ENCODE data around the gene ZNRF1. TPM values are rescaled to one million over a fixed set of nuclear protein-coding genes. Genes with fewer than 3 reads are reported as not detected.

Gene ZNRF1
- total RNA-seq, 1 donor: 19.9 TPM

DNA sequence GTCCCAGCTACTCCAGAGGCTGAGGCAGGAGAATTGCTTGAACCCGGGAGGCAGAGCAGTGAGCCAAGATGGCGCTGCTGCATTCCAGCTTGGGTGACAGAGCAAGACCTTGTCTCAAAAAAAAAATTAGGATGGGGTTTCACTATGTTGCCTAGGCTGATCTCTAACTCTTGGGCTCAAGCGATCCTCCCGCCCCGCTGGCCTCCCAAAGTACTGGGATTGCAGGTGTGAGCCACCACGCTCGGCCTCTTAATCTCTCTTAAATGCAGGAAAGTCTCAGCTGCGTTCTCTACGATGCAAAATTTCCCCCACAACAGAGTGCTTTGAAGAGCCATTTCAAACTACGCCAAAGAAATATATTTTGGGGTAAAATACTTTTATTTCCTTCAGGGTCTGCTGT, 8.0 kb upstream of the ZNRF1 start:
- peaks cover 12% of the 10 kb centered on the region for H3K27me3 ChIP-seq (ENCODE audit: insufficient read depth, low read length)
- H3K79me2 ChIP-seq (ENCODE audit: insufficient read depth, low read length): no peaks in the 10 kb centered on the region
- no peak overlapping the region for H3K4me3 ChIP-seq (ENCODE audit: insufficient read depth, low read length)
- no peak overlapping the region for H3K27ac ChIP-seq (ENCODE audit: low read depth, low read length)
- TF ChIP-seq, protein P1, sequence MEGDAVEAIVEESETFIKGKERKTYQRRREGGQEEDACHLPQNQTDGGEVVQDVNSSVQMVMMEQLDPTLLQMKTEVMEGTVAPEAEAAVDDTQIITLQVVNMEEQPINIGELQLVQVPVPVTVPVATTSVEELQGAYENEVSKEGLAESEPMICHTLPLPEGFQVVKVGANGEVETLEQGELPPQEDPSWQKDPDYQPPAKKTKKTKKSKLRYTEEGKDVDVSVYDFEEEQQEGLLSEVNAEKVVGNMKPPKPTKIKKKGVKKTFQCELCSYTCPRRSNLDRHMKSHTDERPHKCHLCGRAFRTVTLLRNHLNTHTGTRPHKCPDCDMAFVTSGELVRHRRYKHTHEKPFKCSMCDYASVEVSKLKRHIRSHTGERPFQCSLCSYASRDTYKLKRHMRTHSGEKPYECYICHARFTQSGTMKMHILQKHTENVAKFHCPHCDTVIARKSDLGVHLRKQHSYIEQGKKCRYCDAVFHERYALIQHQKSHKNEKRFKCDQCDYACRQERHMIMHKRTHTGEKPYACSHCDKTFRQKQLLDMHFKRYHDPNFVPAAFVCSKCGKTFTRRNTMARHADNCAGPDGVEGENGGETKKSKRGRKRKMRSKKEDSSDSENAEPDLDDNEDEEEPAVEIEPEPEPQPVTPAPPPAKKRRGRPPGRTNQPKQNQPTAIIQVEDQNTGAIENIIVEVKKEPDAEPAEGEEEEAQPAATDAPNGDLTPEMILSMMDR (IDR thresholded peaks at IDR 0.05; ENCODE audit: extremely low read depth, low read depth, low read length): no peak
- no peak for DNase-seq (ENCODE audit: insufficient read length, low spot score, missing footprints)
- no peaks in the 10 kb centered on the region for H3K4me1 ChIP-seq (ENCODE audit: insufficient read depth, low read length)
- no peaks in the 10 kb centered on the region for H3K36me3 ChIP-seq (ENCODE audit: insufficient read depth, low read length)
- H2AFZ ChIP-seq (ENCODE audit: low read length): no peak overlapping the region
- no peaks in the 10 kb centered on the region for H3K9me3 ChIP-seq (ENCODE audit: low read depth, low read length)
- H4K20me1 ChIP-seq (ENCODE audit: insufficient read depth, low read length): no peaks in the 10 kb centered on the region
- no peak overlapping the region for H3K4me2 ChIP-seq (ENCODE audit: insufficient read depth, low read length)

DNA sequence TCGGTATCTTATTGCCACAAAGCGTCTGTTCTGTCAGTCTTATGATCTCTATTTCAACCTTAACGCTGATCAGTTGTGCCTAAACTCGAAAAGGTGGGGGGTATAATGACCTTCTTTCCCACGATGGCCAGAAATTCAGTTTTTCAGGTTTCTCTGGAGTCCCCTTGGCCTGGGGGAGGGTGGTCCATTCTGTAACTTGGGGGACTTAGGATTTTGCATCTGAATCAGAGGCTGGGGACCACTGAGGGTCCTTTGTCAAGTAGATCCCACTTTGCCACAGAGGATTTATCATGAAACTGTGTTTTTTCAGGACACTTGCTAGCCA, 7.6 kb upstream of the ZNRF1 start:
- Histone ChIP-seq H4K20me1 (ENCODE audit: insufficient read depth, low read length) (no peaks in the 10 kb centered on the region), H2AFZ (ENCODE audit: low read length) (no peak overlapping the region), H3K27me3 (ENCODE audit: insufficient read depth, low read length) (peaks cover 12% of the 10 kb centered on the region), H3K79me2 (ENCODE audit: insufficient read depth, low read length) (no peaks in the 10 kb centered on the region), H3K36me3 (ENCODE audit: insufficient read depth, low read length) (no peaks in the 10 kb centered on the region), H3K9me3 (ENCODE audit: low read depth, low read length) (no peaks in the 10 kb centered on the region), H3K4me3 (ENCODE audit: insufficient read depth, low read length) (no peak overlapping the region), H3K27ac (ENCODE audit: low read depth, low read length) (no peak overlapping the region), H3K4me2 (ENCODE audit: insufficient read depth, low read length) (no peak overlapping the region), H3K4me1 (ENCODE audit: insufficient read depth, low read length) (no peaks in the 10 kb centered on the region)
- no peak for DNase-seq (ENCODE audit: insufficient read length, low spot score, missing footprints)
- TF ChIP-seq, protein P1 (IDR thresholded peaks at IDR 0.05; ENCODE audit: extremely low read depth, low read depth, low read length): no peak

DNA sequence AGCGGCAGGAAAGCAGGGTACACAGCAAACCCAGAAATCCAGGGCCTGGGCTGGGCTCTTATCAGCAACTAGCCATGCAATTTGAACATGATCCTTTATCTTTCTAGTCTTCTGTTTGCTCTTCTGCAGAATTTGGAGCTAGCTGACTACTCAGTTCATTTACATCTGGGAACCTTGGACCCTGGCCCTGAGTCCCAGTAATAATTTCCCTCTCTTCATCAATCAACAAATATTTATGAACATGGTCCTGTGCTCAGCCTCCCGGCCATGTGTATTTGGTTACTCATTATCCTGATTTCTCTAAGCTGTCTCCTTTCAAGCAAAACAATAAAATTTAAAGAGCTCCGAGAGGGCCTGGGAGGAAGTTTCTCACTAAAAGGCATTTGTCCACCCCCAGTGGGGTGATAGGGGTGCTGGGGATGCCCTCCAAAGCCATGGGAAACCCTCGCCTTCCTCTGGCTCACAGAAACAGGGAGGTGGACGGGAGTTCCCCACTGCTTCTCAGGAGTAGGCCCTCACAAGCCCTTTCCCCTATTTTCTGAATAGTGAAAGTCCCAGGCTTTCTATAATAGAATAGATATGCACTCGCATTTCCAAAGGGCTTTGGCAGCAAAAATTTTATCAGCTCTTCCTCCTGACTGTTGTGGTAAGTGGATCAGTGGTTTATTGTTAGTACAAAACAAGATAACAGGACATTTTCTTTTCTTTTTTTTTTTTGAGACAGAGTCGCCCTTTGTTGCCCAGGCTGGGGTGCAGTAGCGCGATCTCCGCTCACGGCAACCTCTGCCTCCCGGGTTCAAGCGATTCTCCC, 7.0 kb upstream of the ZNRF1 start:
- DNase-seq (ENCODE audit: insufficient read length, low spot score, missing footprints): no peak
- Histone ChIP-seq H3K4me3 (ENCODE audit: insufficient read depth, low read length) (no peak overlapping the region), H3K4me2 (ENCODE audit: insufficient read depth, low read length) (no peak overlapping the region), H4K20me1 (ENCODE audit: insufficient read depth, low read length) (no peaks in the 10 kb centered on the region), H3K27ac (ENCODE audit: low read depth, low read length) (no peak overlapping the region), H3K27me3 (ENCODE audit: insufficient read depth, low read length) (peaks cover 12% of the 10 kb centered on the region), H3K4me1 (ENCODE audit: insufficient read depth, low read length) (no peaks in the 10 kb centered on the region), H3K36me3 (ENCODE audit: insufficient read depth, low read length) (no peaks in the 10 kb centered on the region), H3K9me3 (ENCODE audit: low read depth, low read length) (no peaks in the 10 kb centered on the region), H2AFZ (ENCODE audit: low read length) (no peak overlapping the region), H3K79me2 (ENCODE audit: insufficient read depth, low read length) (no peaks in the 10 kb centered on the region)
- TF ChIP-seq, protein P1 (IDR thresholded peaks at IDR 0.05; ENCODE audit: extremely low read depth, low read depth, low read length): no peak

DNA sequence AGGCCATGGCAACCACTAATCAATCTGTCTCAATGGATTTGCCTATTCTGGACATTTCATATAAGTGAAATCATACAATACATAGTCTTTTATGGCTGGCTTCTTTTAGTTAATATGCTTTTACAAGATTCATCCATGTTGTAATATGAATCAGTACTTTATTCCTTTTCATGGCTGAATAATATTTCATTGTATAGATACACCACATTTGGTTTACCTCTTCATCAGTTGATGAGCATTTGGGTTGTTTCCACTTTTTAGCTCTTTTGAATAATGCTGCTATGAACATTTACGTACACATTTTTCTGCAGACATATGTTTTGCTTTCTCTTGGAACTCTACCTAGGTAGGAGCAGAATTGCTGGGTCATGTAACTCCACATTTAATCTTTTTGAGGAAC, 2.8 kb upstream of the ZNRF1 start:
- no peaks in the 10 kb centered on the region for H3K36me3 ChIP-seq (ENCODE audit: insufficient read depth, low read length)
- DNase-seq (ENCODE audit: insufficient read length, low spot score, missing footprints): no peak
- peaks cover 10% of the 10 kb centered on the region for H3K27me3 ChIP-seq (ENCODE audit: insufficient read depth, low read length)
- no peaks in the 10 kb centered on the region for H3K9me3 ChIP-seq (ENCODE audit: low read depth, low read length)
- peaks cover 16% of the 10 kb centered on the region for H3K79me2 ChIP-seq (ENCODE audit: insufficient read depth, low read length)
- H3K4me1 ChIP-seq (ENCODE audit: insufficient read depth, low read length): peaks cover 10% of the 10 kb centered on the region
- H3K4me3 ChIP-seq (ENCODE audit: insufficient read depth, low read length): no peak overlapping the region
- H2AFZ ChIP-seq (ENCODE audit: low read length): no peak overlapping the region
- TF ChIP-seq, protein P1 (IDR thresholded peaks at IDR 0.05; ENCODE audit: extremely low read depth, low read depth, low read length): no peak
- H4K20me1 ChIP-seq (ENCODE audit: insufficient read depth, low read length): peaks cover 14% of the 10 kb centered on the region
- no peak overlapping the region for H3K27ac ChIP-seq (ENCODE audit: low read depth, low read length)
- no peak overlapping the region for H3K4me2 ChIP-seq (ENCODE audit: insufficient read depth, low read length)
